ENCODE measurements around the gene CENPC. TPM values are rescaled to one million over a fixed set of nuclear protein-coding genes. Genes with fewer than 3 reads are reported as not detected.

Gene CENPC
- 10 to 100 TPM in 7 of 10 donors, 1 to 10 TPM in 3; 7.0 to 12.9 (median 11.5) TPM for total RNA-seq
- polyA plus RNA-seq = 1 to 10 TPM; 2.3 to 4.0 TPM
- long read RNA-seq, donor 1, full-length matches to known transcripts = 5 of 11 reads
- long read RNA-seq, donor 1, partial matches to known transcripts = 4 of 11 reads
- long read RNA-seq, donor 1, other reads (novel, unspliced or antisense) = 2 of 11 reads
- long read RNA-seq, donor 2, full-length matches to known transcripts = 6 of 9 reads
- long read RNA-seq, donor 2, partial matches to known transcripts = 2 of 9 reads
- long read RNA-seq, donor 2, other reads (novel, unspliced or antisense) = 1 of 9 reads
- long read RNA-seq, donor 3, partial matches to known transcripts = 4 of 6 reads
- long read RNA-seq, donor 3, other reads (novel, unspliced or antisense) = 2 of 6 reads

GRCh38 chr4:67545199-67546003 is at the start of gene CENPC:
Gene CENPC, minus strand, starts transcription at chr4:67545503. Its CDS starts 148 bp downstream, at chr4:67545355.
- intact Hi-C loops (cut with DNase I) = loop anchor here in 5 of 10 donors (5.0 to 10.0 kb wide), 4 partner anchors 79 to 799 kb away; partner anchors contain the start of gene UBA6 (in 3 of the 5)
- Histone ChIP-seq H3K36me3 (peaks cover 0 to 32% (median 0%) of the 10 kb centered on the region in 9 donors), H3K4me3 (peak within 1 kb of the TSS; percentile 48 to 92 (median 79)), H3K4me1 (peaks cover 0 to 39% (median 25%) of the 10 kb centered on the region in 9 donors), H3K27me3 (no peaks in the 10 kb centered on the region), H3K27ac (peak within 1 kb of the TSS; percentile 28 to 98 (median 90)), H3K9me3 (no peaks in the 10 kb centered on the region)
- 0% methylated on average over 53 of the region's 53 CpGs for WGBS, 2 donors
- peak; percentile 99 to 100 (median 100) for ATAC-seq
- DNase-seq = peak; percentile 96 to 97
- TF ChIP-seq CTCF (IDR thresholded peaks at IDR 0.05) = no peak

GRCh38 chr4:67593741-67594175 is 48.5 kb upstream of the CENPC start:
- H3K27ac ChIP-seq = no peak overlapping the region
- no peak overlapping the region for H3K4me3 ChIP-seq
- intact Hi-C loops (cut with DNase I) = no loop called here
- H3K27me3 ChIP-seq = no peaks in the 10 kb centered on the region
- no peaks in the 10 kb centered on the region for H3K9me3 ChIP-seq
- WGBS, 2 donors = 59 to 66% methylated on average over 2 of the region's 2 CpGs
- TF ChIP-seq CTCF (IDR thresholded peaks at IDR 0.05) = no peak
- DNase-seq (no peak), ATAC-seq (peak in 6 of 8 donors; percentile 44 to 80 (median 68))
- no peaks in the 10 kb centered on the region for H3K36me3 ChIP-seq
- H3K4me1 ChIP-seq = peaks cover 0 to 9% (median 0%) of the 10 kb centered on the region in 9 donors

- DNase-seq (no peak), ATAC-seq (no peak)
- Histone ChIP-seq H3K9me3 (no peaks in the 10 kb centered on the region), H3K27me3 (no peaks in the 10 kb centered on the region), H3K4me1 (no peaks in the 10 kb centered on the region), H3K4me3 (no peak overlapping the region), H3K36me3 (no peaks in the 10 kb centered on the region), H3K27ac (no peak overlapping the region)
- WGBS, 2 donors = 89 to 96% methylated on average over 3 of the region's 3 CpGs
- intact Hi-C loops (cut with DNase I) = no loop called here
- no peak for TF ChIP-seq CTCF (IDR thresholded peaks at IDR 0.05)
Observed at GRCh38 chr4:67587156-67587555, 41.9 kb upstream of the CENPC start.

- DNase-seq = no peak
- no peak for ATAC-seq
- Histone ChIP-seq H3K27me3 (no peaks in the 10 kb centered on the region), H3K9me3 (no peaks in the 10 kb centered on the region), H3K4me1 (no peaks in the 10 kb centered on the region), H3K27ac (no peak overlapping the region), H3K36me3 (no peaks in the 10 kb centered on the region), H3K4me3 (no peak overlapping the region)
- intact Hi-C loops (cut with DNase I) = no loop called here
- TF ChIP-seq CTCF (IDR thresholded peaks at IDR 0.05) = no peak
Observed at GRCh38 chr4:67584496-67584895, 39.2 kb upstream of the CENPC start.

Data from heart right ventricle (tissue), 16 donors.